NB4 (cell line): ENCODE measurements around the gene SLIRP.

Source experiments
- DNase-seq: peaks from one replicate; pipeline ENCODE4 v3.0.0; 2010; ENCODE audit warnings: low read depth
- H3K4me3 ChIP-seq: one replicate; pipeline ENCODE4 v1.5.1; 2011; ENCODE audit warnings: mild to moderate bottlenecking, low read depth, low read length, moderate library complexity
- MYC ChIP-seq: IDR thresholded peaks from 2 replicates; pipeline ENCODE4 v1.6.1; 2011; ENCODE audit warnings: low read depth, low read length
- POLR2A ChIP-seq: IDR thresholded peaks from 2 replicates; pipeline ENCODE4 v1.6.1; 2011; ENCODE audit warnings: mild to moderate bottlenecking; ENCODE audit not compliant: insufficient read length; ENCODE audit errors: extremely low read depth
- TF ChIP-seq, protein P1 (sequence below): IDR thresholded peaks from 2 replicates; pipeline ENCODE4 v1.6.1; 2011; ENCODE audit warnings: low read depth, low read length
- TF ChIP-seq, protein P2 (sequence below): IDR thresholded peaks from one replicate; pipeline ENCODE4 v1.5.1; 2012; ENCODE audit warnings: low read depth, low read length

SLIRP gene

GRCh38 chr14:77761205-77761931 lies 53.5 kb downstream of the SLIRP start:
- peak overlapping the region; percentile 95 for H3K4me3 ChIP-seq
- TF ChIP-seq POLR2A, result no peak
- TF ChIP-seq, protein P1, sequence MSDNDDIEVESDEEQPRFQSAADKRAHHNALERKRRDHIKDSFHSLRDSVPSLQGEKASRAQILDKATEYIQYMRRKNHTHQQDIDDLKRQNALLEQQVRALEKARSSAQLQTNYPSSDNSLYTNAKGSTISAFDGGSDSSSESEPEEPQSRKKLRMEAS, result 0 out of 2 replicates have a peak, but pooled peaks have one; percentile 1
- TF ChIP-seq, protein P2, sequence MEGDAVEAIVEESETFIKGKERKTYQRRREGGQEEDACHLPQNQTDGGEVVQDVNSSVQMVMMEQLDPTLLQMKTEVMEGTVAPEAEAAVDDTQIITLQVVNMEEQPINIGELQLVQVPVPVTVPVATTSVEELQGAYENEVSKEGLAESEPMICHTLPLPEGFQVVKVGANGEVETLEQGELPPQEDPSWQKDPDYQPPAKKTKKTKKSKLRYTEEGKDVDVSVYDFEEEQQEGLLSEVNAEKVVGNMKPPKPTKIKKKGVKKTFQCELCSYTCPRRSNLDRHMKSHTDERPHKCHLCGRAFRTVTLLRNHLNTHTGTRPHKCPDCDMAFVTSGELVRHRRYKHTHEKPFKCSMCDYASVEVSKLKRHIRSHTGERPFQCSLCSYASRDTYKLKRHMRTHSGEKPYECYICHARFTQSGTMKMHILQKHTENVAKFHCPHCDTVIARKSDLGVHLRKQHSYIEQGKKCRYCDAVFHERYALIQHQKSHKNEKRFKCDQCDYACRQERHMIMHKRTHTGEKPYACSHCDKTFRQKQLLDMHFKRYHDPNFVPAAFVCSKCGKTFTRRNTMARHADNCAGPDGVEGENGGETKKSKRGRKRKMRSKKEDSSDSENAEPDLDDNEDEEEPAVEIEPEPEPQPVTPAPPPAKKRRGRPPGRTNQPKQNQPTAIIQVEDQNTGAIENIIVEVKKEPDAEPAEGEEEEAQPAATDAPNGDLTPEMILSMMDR, result peak; percentile 12
- DNase-seq, result peak; percentile 56

DNA sequence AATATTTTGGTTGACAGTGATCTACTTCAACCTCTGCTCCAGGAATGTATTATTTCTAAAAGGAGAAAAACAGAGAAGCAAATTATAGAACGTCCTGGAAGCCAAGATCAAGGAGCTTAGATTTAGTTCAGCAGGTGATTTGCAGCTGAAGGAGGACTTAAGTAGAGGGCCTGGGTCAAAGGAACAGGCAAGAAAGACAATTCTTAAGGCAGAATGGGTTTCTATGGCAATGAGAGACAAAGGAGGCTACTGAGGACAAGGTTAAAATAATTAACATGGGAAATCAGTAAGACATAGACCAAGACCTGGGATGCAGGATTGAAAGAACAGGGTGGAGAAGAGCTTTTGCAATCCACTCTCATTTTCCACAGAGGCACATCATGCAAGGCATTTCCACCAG lies 55.4 kb downstream of the SLIRP start:
- no peak overlapping the region for H3K4me3 ChIP-seq
- no peak for DNase-seq
- TF ChIP-seq POLR2A (no peak), MYC (no peak)
- TF ChIP-seq, protein P1, result no peak
- TF ChIP-seq, protein P2, result no peak

- TF ChIP-seq, protein P2, result no peak
- TF ChIP-seq, protein P1, result no peak
- TF ChIP-seq MYC (no peak), POLR2A (no peak)
- H3K4me3 ChIP-seq, result no peak overlapping the region
- no peak for DNase-seq
Observed at GRCh38 chr14:77763978-77764377, 56.1 kb downstream of the SLIRP start.
